ENCODE data around the gene RNF34. TPM values are rescaled to one million over a fixed set of nuclear protein-coding genes. Genes with fewer than 3 reads are reported as not detected.

The RNF34 gene
- total and polyA plus RNA-seq, 2 donors (not counting 3 experiments of a cell fraction or from before 2014, with no cell fraction given): 37.6 to 51.1 TPM

- Histone ChIP-seq H2AFZ (ENCODE audit: low read depth, low read length) (no peak overlapping the region), H3K79me2 (ENCODE audit: control insufficient read depth, insufficient read depth, low read length) (peaks cover 4% of the 10 kb centered on the region), H3K4me2 (ENCODE audit: insufficient read depth, low read length) (no peak overlapping the region), H3K4me3 (replicated peaks in 1 of 3; ENCODE audit: insufficient read depth in 1 of 3, low read depth in 1 of 3, low read length in 3 of 3) (no peak overlapping the region), H3K9me1 (replicated peaks; ENCODE audit: control insufficient read depth, extremely low read depth, insufficient read depth, low read length) (no peaks in the 10 kb centered on the region), H3K9ac (replicated peaks; ENCODE audit: extremely low read depth, insufficient read depth, low read length) (no peak overlapping the region), H4K20me1 (replicated peaks; ENCODE audit: control insufficient read depth, extremely low read depth, insufficient read depth, low read length) (no peaks in the 10 kb centered on the region), H3K27me3 (ENCODE audit: control insufficient read depth in 2 of 2, insufficient read depth in 2 of 2, low read length in 2 of 2) (peaks cover 0 to 2% of the 10 kb centered on the region in 2 experiments), H3K27ac (ENCODE audit: insufficient read depth, low read depth, low read length) (no peak overlapping the region), H3K4me1 (ENCODE audit: control insufficient read depth, extremely low read depth, insufficient read depth, low read length) (peaks cover 4% of the 10 kb centered on the region), H3K9me3 (replicated peaks; ENCODE audit: control insufficient read depth, insufficient read depth, low read length) (no peaks in the 10 kb centered on the region), H3K36me3 (ENCODE audit: control insufficient read depth in 2 of 2, extremely low read depth in 1 of 2, insufficient read depth in 2 of 2, low read length in 2 of 2) (no peaks in the 10 kb centered on the region)
- POLR2A ChIA-PET: no interaction called here
- intact Hi-C loops (cut with micrococcal nuclease) (no loop called here), dilution Hi-C loops (cut with MboI; ENCODE audit: extremely low pct_ligation_motif_present, low sequenced_read_pairs) (no loop called here)
- DNase-seq (ENCODE audit: low read depth, low spot score) (no peak), FAIRE-seq (no peak)
- no TSS peak for BruUV-seq (replicated peaks)
- CTCF ChIA-PET: no interaction called here
- TF ChIP-seq MYC (IDR thresholded peaks at IDR 0.05; ENCODE audit: low read depth, low read length) (no peak), POLR2AphosphoS5 (IDR thresholded peaks at IDR 0.05; ENCODE audit: insufficient read depth, low read depth, low read length) (no peak), JUN (IDR thresholded peaks at IDR 0.05; ENCODE audit: borderline replicate concordance, insufficient read depth, insufficient read length, low read depth) (no peak), EZH2 (IDR thresholded peaks at IDR 0.05; ENCODE audit: borderline replicate concordance, low read depth, low read length, severe bottlenecking) (no peak), POLR2A (IDR thresholded peaks at IDR 0.05; ENCODE audit: low read depth, low read length) (no peak), GATA2 (IDR thresholded peaks at IDR 0.05; ENCODE audit: insufficient read depth, insufficient read length, low read depth, low read length) (no peak), FOS (IDR thresholded peaks at IDR 0.05; ENCODE audit: borderline replicate concordance, insufficient read depth, low read length) (no peak)
- TF ChIP-seq, protein P1, sequence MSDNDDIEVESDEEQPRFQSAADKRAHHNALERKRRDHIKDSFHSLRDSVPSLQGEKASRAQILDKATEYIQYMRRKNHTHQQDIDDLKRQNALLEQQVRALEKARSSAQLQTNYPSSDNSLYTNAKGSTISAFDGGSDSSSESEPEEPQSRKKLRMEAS (IDR thresholded peaks at IDR 0.05; ENCODE audit: insufficient read depth, insufficient read length): no peak
- TF ChIP-seq, protein P2, sequence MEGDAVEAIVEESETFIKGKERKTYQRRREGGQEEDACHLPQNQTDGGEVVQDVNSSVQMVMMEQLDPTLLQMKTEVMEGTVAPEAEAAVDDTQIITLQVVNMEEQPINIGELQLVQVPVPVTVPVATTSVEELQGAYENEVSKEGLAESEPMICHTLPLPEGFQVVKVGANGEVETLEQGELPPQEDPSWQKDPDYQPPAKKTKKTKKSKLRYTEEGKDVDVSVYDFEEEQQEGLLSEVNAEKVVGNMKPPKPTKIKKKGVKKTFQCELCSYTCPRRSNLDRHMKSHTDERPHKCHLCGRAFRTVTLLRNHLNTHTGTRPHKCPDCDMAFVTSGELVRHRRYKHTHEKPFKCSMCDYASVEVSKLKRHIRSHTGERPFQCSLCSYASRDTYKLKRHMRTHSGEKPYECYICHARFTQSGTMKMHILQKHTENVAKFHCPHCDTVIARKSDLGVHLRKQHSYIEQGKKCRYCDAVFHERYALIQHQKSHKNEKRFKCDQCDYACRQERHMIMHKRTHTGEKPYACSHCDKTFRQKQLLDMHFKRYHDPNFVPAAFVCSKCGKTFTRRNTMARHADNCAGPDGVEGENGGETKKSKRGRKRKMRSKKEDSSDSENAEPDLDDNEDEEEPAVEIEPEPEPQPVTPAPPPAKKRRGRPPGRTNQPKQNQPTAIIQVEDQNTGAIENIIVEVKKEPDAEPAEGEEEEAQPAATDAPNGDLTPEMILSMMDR (IDR thresholded peaks at IDR 0.05; ENCODE audit: extremely low read depth in 1 of 2, insufficient read depth in 1 of 2, low read depth in 1 of 2, low read length in 2 of 2): no peak
Measured at GRCh38 chr12:121356657-121357056, 43.3 kb upstream of the RNF34 start.

Measured in endothelial cell of umbilical vein (primary cell).